Suprapubic skin (tissue), 4 donors: ENCODE results near the gene PAK6.

ENCODE experiments used
- CTCF ChIP-seq, 2 donors: fragments of 200-600 bp in 1 of 2; fragments of 450-650 bp in 1 of 2; sonication (generic) in 1 of 2; IDR thresholded peaks; one replicate each; pipeline ENCODE4 v1.5.1; 2016 to 2019; ENCODE audit warnings: antibody characterized with exemption in 2 of 2, mild to moderate bottlenecking in 1 of 2, moderate library complexity in 1 of 2
- EP300 ChIP-seq: sonication (generic); formaldehyde crosslinking; IDR thresholded peaks from one replicate; pipeline ENCODE4 v1.6.1; 2017; ENCODE audit warnings: antibody characterized with exemption
- POLR2A ChIP-seq, 2 donors: fragments of 450-650 bp; IDR thresholded peaks; one replicate each; pipeline ENCODE4 v1.6.1; 2017; ENCODE audit warnings: antibody characterized with exemption in 2 of 2, mild to moderate bottlenecking in 2 of 2, moderate library complexity in 2 of 2
- POLR2AphosphoS5 ChIP-seq, 3 donors: sonication (generic); formaldehyde crosslinking; IDR thresholded peaks; one replicate each; pipeline ENCODE4 v1.6.1; 2017; ENCODE audit warnings: antibody characterized with exemption in 3 of 3

- TF ChIP-seq CTCF (IDR thresholded peaks at IDR 0.05) (no peak), POLR2A (IDR thresholded peaks at IDR 0.05) (no peak), POLR2AphosphoS5 (IDR thresholded peaks at IDR 0.05) (no peak), EP300 (no peak)
Observed at GRCh38 chr15:40258544-40258943, 19.7 kb downstream of the PAK6 start.
